Endothelial cell (in vitro differentiated cells): ENCODE results near the gene RAB40B. TPM values are rescaled to one million over a fixed set of nuclear protein-coding genes. Genes with fewer than 3 reads are reported as not detected.

Experiments used
- DNase-seq: peaks from one replicate; pipeline ENCODE4 v3.0.0; 2021; ENCODE audit warnings: low spot score
- H3K27ac Mint-ChIP-seq: one replicate; pipeline ENCODE4 v1.8.0; 2021; ENCODE audit warnings: mixed read lengths, inconsistent platforms; ENCODE audit not compliant: unreplicated experiment
- H3K27me3 Mint-ChIP-seq: one replicate; pipeline ENCODE4 v1.8.0; 2021; ENCODE audit warnings: mild to moderate bottlenecking, moderate library complexity, mixed read lengths, inconsistent platforms; ENCODE audit not compliant: unreplicated experiment
- H3K36me3 Mint-ChIP-seq: one replicate; pipeline ENCODE4 v1.8.0; 2021; ENCODE audit warnings: mild to moderate bottlenecking, low read depth, mixed read lengths, inconsistent platforms; ENCODE audit not compliant: unreplicated experiment
- H3K4me1 Mint-ChIP-seq: one replicate; pipeline ENCODE4 v1.8.0; 2021; ENCODE audit warnings: mild to moderate bottlenecking, mixed read lengths, inconsistent platforms; ENCODE audit not compliant: unreplicated experiment
- H3K4me3 Mint-ChIP-seq: one replicate; pipeline ENCODE4 v1.8.0; 2021; ENCODE audit warnings: mild to moderate bottlenecking, mixed read lengths, inconsistent platforms; ENCODE audit not compliant: unreplicated experiment
- H3K9me3 Mint-ChIP-seq: one replicate; pipeline ENCODE4 v1.8.0; 2021; ENCODE audit warnings: mixed read lengths, inconsistent platforms; ENCODE audit not compliant: unreplicated experiment
- CTCF ChIP-seq: fragments of 200-600 bp; sonication (generic); IDR thresholded peaks from one replicate; pipeline ENCODE4 v1.5.0; 2021; ENCODE audit warnings: antibody characterized with exemption; ENCODE audit not compliant: unreplicated experiment
- total RNA-seq: library from RNA; stranded (reverse); fragmentation: NEBNext Ultra II Directional; extraction: Animal tissue kit (Norgen Biotek cat#: 25700); gene quantifications from one replicate; pipeline ENCODE4 v1.2.1, GENCODE V29; 2021; ENCODE audit not compliant: unreplicated experiment

Gene RAB40B
- total RNA-seq, 1 donor from 2014 or later, result 6.7 TPM

GRCh38 chr17:82702231-82702927, 3.9 kb upstream of the RAB40B start:
- no peak for DNase-seq
- Mint-ChIP-seq H3K36me3 (no peaks in the 10 kb centered on the region), H3K27ac (no peak overlapping the region), H3K9me3 (no peaks in the 10 kb centered on the region), H3K27me3 (peaks cover 17% of the 10 kb centered on the region), H3K4me3 (no peak overlapping the region), H3K4me1 (peaks cover 4% of the 10 kb centered on the region)
- no peak for TF ChIP-seq CTCF

- peaks cover 20% of the 10 kb centered on the region for H3K27me3 Mint-ChIP-seq
- peaks cover 3% of the 10 kb centered on the region for H3K9me3 Mint-ChIP-seq
- peaks cover 4% of the 10 kb centered on the region for H3K4me1 Mint-ChIP-seq
- H3K4me3 Mint-ChIP-seq, result peak overlapping the region; percentile 96
- H3K36me3 Mint-ChIP-seq, result peaks cover 3% of the 10 kb centered on the region
- TF ChIP-seq CTCF, result no peak
- no peak overlapping the region for H3K27ac Mint-ChIP-seq
- no peak for DNase-seq
Observed at GRCh38 chr17:82699551-82699950, 1.1 kb upstream of the RAB40B start.

- H3K9me3 Mint-ChIP-seq, result peaks cover 5% of the 10 kb centered on the region
- peaks cover 24% of the 10 kb centered on the region for H3K27me3 Mint-ChIP-seq
- H3K36me3 Mint-ChIP-seq, result peaks cover 5% of the 10 kb centered on the region
- no peak for DNase-seq
- no peak overlapping the region for H3K27ac Mint-ChIP-seq
- H3K4me1 Mint-ChIP-seq, result peaks cover 4% of the 10 kb centered on the region
- no peak for TF ChIP-seq CTCF
- H3K4me3 Mint-ChIP-seq, result peak overlapping the region; percentile 96
Observed at GRCh38 chr17:82698974-82699442, 510 bp upstream of the RAB40B start.

GRCh38 chr17:82697808-82698064, 762 bp downstream of the RAB40B start:
- peaks cover 4% of the 10 kb centered on the region for H3K4me1 Mint-ChIP-seq
- peaks cover 5% of the 10 kb centered on the region for H3K36me3 Mint-ChIP-seq
- peaks cover 9% of the 10 kb centered on the region for H3K9me3 Mint-ChIP-seq
- TF ChIP-seq CTCF, result no peak
- no peak overlapping the region for H3K4me3 Mint-ChIP-seq
- peaks cover 26% of the 10 kb centered on the region for H3K27me3 Mint-ChIP-seq
- no peak overlapping the region for H3K27ac Mint-ChIP-seq
- no peak for DNase-seq

GRCh38 chr17:82696916-82697807, 1.3 kb downstream of the RAB40B start:
- Mint-ChIP-seq H3K27me3 (peaks cover 26% of the 10 kb centered on the region), H3K9me3 (peaks cover 9% of the 10 kb centered on the region), H3K4me1 (peaks cover 4% of the 10 kb centered on the region), H3K27ac (no peak overlapping the region), H3K4me3 (peak overlapping the region; percentile 59), H3K36me3 (peaks cover 5% of the 10 kb centered on the region)
- DNase-seq, result no peak
- TF ChIP-seq CTCF, result no peak
